GM12878 (cell line): ENCODE results near the gene GMDS. TPM values are rescaled to one million over a fixed set of nuclear protein-coding genes. Genes with fewer than 3 reads are reported as not detected.

ENCODE experiments used
- ATAC-seq: fragments of 200-7000 bp; cut with Tn5 transposase; 3 replicates; pipeline ENCODE4 v1.9.1; 2020; ENCODE audit warnings: mild to moderate bottlenecking, moderate library complexity
- BruUV-seq: library from RNA; stranded (reverse); fragments of 400-500 nt; replicated peaks from 2 replicates; lab custom pipeline; 2021; lab: Mats Ljungman, UMichigan
- CTCF ChIA-PET: fragments of 300-600 bp; sonication (Branson Sonifier 250); formaldehyde crosslinking; extraction: SDS; loops from one replicate; lab custom pipeline; 2021; ENCODE audit warnings: inconsistent platforms; lab: Yijun Ruan, JAX
- POLR2A ChIA-PET: fragments of 350-600 bp; formaldehyde crosslinking; extraction: SDS; loops from one replicate; lab custom pipeline; 2021; ENCODE audit warnings: inconsistent platforms; lab: Charles Lee
- RAD21 ChIA-PET: fragments of 300-600 bp; sonication (Branson Sonifier 250); formaldehyde crosslinking; loops from one replicate; lab custom pipeline; 2023; ENCODE audit warnings: antibody characterized with exemption; ENCODE audit not compliant: unreplicated experiment; lab: Charles Lee
- SMC1A ChIA-PET: fragments of 300-600 bp; sonication (Branson Sonifier 250); formaldehyde crosslinking; loops from one replicate; lab custom pipeline; 2023; ENCODE audit not compliant: unreplicated experiment, uncharacterized antibody; lab: Charles Lee
- DNase-seq: peaks from one replicate; pipeline ENCODE4 v3.0.0-alpha.2; 2011; ENCODE audit warnings: low read depth, low spot score
- FAIRE-seq: peaks from 3 replicates; lab custom pipeline; 2011; peaks lifted over from hg19 to GRCh38; lab: Jason Lieb, UNC
- H2AFZ ChIP-seq: 2 replicates; pipeline ENCODE4 v1.6.0; 2011; ENCODE audit warnings: low read depth, low read length, control low read depth; ENCODE audit not compliant: control insufficient read depth
- H3K27ac ChIP-seq: 2 replicates; pipeline ENCODE4 v1.5.1; 2011; ENCODE audit warnings: control low read depth; ENCODE audit not compliant: control insufficient read depth, insufficient read depth
- H3K27me3 ChIP-seq, 2 experiments: replicated peaks in 1 of 2; 2 replicates each; pipeline versions ENCODE4 v1.6.0 to v1.6.1; 2011; ENCODE audit warnings: low read length in 1 of 2; ENCODE audit not compliant: control insufficient read depth in 2 of 2, insufficient read depth in 2 of 2
- H3K36me3 ChIP-seq, 2 experiments: 2 replicates each; pipeline ENCODE4 v1.5.1; 2011; ENCODE audit warnings: low read length in 1 of 2; ENCODE audit not compliant: control insufficient read depth in 2 of 2, insufficient read depth in 2 of 2
- H3K4me1 ChIP-seq: 2 replicates; pipeline ENCODE4 v1.6.1; 2011; ENCODE audit warnings: mild to moderate bottlenecking, low read length, moderate library complexity, mixed read lengths; ENCODE audit not compliant: control insufficient read depth, insufficient read depth
- H3K4me2 ChIP-seq: 2 replicates; pipeline ENCODE4 v1.6.0; 2011; ENCODE audit warnings: control low read depth; ENCODE audit not compliant: control insufficient read depth, insufficient read depth
- H3K4me3 ChIP-seq: fragments of 200-600 bp; sonication (generic); 2 replicates; pipeline ENCODE4 v1.5.1; 2016
- H3K79me2 ChIP-seq: 2 replicates; pipeline ENCODE4 v1.6.0; 2011; ENCODE audit warnings: low read length; ENCODE audit not compliant: control insufficient read depth, insufficient read depth
- H3K9ac ChIP-seq: 2 replicates; pipeline ENCODE4 v1.8.0; 2011; ENCODE audit warnings: low read length, control low read depth, mixed read lengths; ENCODE audit not compliant: control insufficient read depth, insufficient read depth
- H3K9me3 ChIP-seq: replicated peaks from 3 replicates; pipeline ENCODE4 v1.5.1; 2011; ENCODE audit warnings: mild to moderate bottlenecking, low read length; ENCODE audit not compliant: control insufficient read depth, insufficient read depth
- H4K20me1 ChIP-seq: 2 replicates; pipeline ENCODE4 v1.6.0; 2011; ENCODE audit not compliant: control insufficient read depth, insufficient read depth
- BMI1 ChIP-seq: fragments of 450-650 bp; IDR thresholded peaks from 2 replicates; pipeline ENCODE4 v1.6.1; 2016; ENCODE audit warnings: mild to moderate bottlenecking, moderate library complexity, borderline replicate concordance
- EED ChIP-seq: sonication (generic); IDR thresholded peaks from 2 replicates; pipeline ENCODE4 v1.6.1; 2016; ENCODE audit warnings: antibody characterized with exemption, low read depth
- EGR1 ChIP-seq, 2 experiments: IDR thresholded peaks; 1 replicate in 1 of 2; 2 replicates in 1 of 2; pipeline ENCODE4 v1.6.1; 2011 to 2012; ENCODE audit warnings: low read depth in 2 of 2, low read length in 2 of 2, borderline replicate concordance in 1 of 2, mild to moderate bottlenecking in 1 of 2, moderate library complexity in 1 of 2
- GABPA ChIP-seq: IDR thresholded peaks from 2 replicates; pipeline ENCODE4 v1.6.1; 2014; ENCODE audit warnings: antibody characterized with exemption, low read depth, mild to moderate bottlenecking, inconsistent platforms
- HDGF ChIP-seq: fragments of 450-650 bp; IDR thresholded peaks from 2 replicates; pipeline ENCODE4 v1.6.1; 2016; ENCODE audit warnings: antibody characterized with exemption
- MTA2 ChIP-seq: fragments of 450-650 bp; IDR thresholded peaks from 2 replicates; pipeline ENCODE4 v1.6.1; 2016; ENCODE audit warnings: low read depth, mild to moderate bottlenecking, moderate library complexity
- NR2C1 ChIP-seq: fragments of 450-650 bp; IDR thresholded peaks from 2 replicates; pipeline ENCODE4 v1.6.1; 2017; ENCODE audit warnings: antibody characterized with exemption, mild to moderate bottlenecking, moderate library complexity
- NR2C2 ChIP-seq: IDR thresholded peaks from 2 replicates; pipeline ENCODE4 v1.6.1; 2011; ENCODE audit warnings: borderline replicate concordance, low read depth; ENCODE audit not compliant: control insufficient read depth, insufficient read length
- RCOR1 ChIP-seq: conservative IDR thresholded peaks from 2 replicates; pipeline ENCODE4 v1.6.1; 2012; ENCODE audit warnings: low read depth, low read length, improper control_type of control experiment
- SMARCA5 ChIP-seq: fragments of 450-650 bp; IDR thresholded peaks from 2 replicates; pipeline ENCODE4 v1.6.1; 2017; ENCODE audit warnings: mild to moderate bottlenecking
- SMC3 ChIP-seq: IDR thresholded peaks from 2 replicates; pipeline ENCODE4 v1.6.1; 2011; ENCODE audit warnings: low read length, improper control_type of control experiment, borderline replicate concordance
- ZZZ3 ChIP-seq: IDR thresholded peaks from 2 replicates; pipeline ENCODE4 v1.6.1; 2011; ENCODE audit warnings: low read depth; ENCODE audit not compliant: control insufficient read depth, insufficient read length
- WGBS: methylation state at CpG from one replicate; pipeline ENCODE4 v1.1.6; 2016; ENCODE audit warnings: low lambda C conversion rate; ENCODE audit not compliant: insufficient replicate concordance, insufficient coverage; ENCODE audit errors: missing lambda C conversion rate; 5-methylcytosine and 5-hydroxymethylcytosine counted together
- in situ Hi-C: fragments of 300-500 bp; cut with MboI; formaldehyde crosslinking; loops from 9 replicates; pipeline ENCODE4 v1.14.3; 2018; ENCODE audit warnings: mixed read lengths
- intact Hi-C: fragments of 100-400 bp; cut with micrococcal nuclease; formaldehyde crosslinking; loops from one replicate; pipeline ENCODE4 v1.14.2; 2022; ENCODE audit not compliant: unreplicated experiment
- polyA plus RNA-seq, 11 experiments: library from polyadenylated mRNA; depleted of rRNA in 4 of 11; unstranded in 6 of 11; stranded (reverse) in 5 of 11; fragments of >200 nt; fragmentation: Nextera tagmentation in 4 of 11; fragmentation: Illumina TruSeq in 1 of 11; extraction: Ambion mirVana in 4 of 11; extraction: Trizol in 1 of 11; gene quantifications; 1 replicate in 1 of 11; 2 replicates in 10 of 11; pipeline versions ENCODE4 v1.2.1 to v1.2.3, GENCODE V29; 2011 to 2016; ENCODE audit warnings: inconsistent platforms in 2 of 11, missing spikeins in 2 of 11, low read depth in 1 of 11
- total RNA-seq, 4 experiments: library from RNA; depleted of rRNA in 3 of 4; stranded (reverse); fragments of >200 nt in 3 of 4; fragmentation: Illumina TruSeq in 1 of 4; extraction: Trizol in 1 of 4; gene quantifications; 2 replicates each; pipeline versions ENCODE4 v1.2.1 to v1.2.3, GENCODE V29; 2013 to 2021
- TF ChIP-seq, protein P1 (sequence below): fragments of 150-350 bp; IDR thresholded peaks from 2 replicates; pipeline ENCODE4 v1.6.1; 2016; ENCODE audit warnings: low read depth, low read length
- TF ChIP-seq, protein P2 (sequence below): IDR thresholded peaks from 2 replicates; pipeline ENCODE4 v1.6.1; 2011; ENCODE audit warnings: mild to moderate bottlenecking, low read depth, low read length, moderate library complexity; ENCODE audit not compliant: insufficient replicate concordance
- TF ChIP-seq, protein P3 (sequence below): fragments of 450-650 bp; IDR thresholded peaks from 2 replicates; pipeline ENCODE4 v1.6.1; 2017; ENCODE audit warnings: borderline replicate concordance
- TF ChIP-seq, protein P4 (sequence below): fragments of 150-350 bp; IDR thresholded peaks from 2 replicates; pipeline ENCODE4 v1.6.1; 2014; ENCODE audit warnings: mild to moderate bottlenecking, low read depth, low read length

The GMDS gene
- total and polyA plus RNA-seq, 10 of the 15 experiments (the other 5 are each of a cell fraction or from before 2014, with no cell fraction given), result 0.61 to 53.8 (median 29.3) TPM

DNA sequence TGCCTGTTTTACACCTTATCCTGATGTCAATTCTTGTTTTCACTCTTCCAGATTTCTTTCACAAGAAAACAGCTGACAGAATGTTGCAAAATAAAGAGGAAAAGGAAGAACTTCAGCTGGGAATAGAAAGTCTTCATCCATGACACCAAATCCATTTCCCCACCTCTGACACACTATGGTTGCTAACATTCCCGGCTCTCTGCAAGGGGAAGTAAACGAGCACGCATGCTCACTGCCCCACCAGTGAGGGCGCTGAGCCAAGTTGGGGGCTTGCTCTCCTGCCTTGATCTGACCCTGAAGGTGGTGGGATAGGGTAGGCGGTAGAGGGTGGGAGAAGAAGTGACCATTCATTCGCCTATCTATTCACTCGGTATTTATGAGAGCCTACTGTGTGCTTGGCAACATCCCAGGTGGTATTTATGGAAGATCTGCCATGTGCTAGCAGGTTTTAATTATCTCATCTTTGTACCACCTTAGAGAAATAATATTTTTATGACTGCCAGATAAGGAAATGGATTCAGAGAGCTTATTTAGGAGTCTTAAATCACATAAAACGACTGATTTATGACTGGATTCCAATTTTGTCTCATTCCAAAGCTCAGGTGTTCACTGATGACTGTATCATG is 429.5 kb downstream of the GMDS start (continued):
- no peak for TF ChIP-seq NR2C2
- TF ChIP-seq, protein P1, sequence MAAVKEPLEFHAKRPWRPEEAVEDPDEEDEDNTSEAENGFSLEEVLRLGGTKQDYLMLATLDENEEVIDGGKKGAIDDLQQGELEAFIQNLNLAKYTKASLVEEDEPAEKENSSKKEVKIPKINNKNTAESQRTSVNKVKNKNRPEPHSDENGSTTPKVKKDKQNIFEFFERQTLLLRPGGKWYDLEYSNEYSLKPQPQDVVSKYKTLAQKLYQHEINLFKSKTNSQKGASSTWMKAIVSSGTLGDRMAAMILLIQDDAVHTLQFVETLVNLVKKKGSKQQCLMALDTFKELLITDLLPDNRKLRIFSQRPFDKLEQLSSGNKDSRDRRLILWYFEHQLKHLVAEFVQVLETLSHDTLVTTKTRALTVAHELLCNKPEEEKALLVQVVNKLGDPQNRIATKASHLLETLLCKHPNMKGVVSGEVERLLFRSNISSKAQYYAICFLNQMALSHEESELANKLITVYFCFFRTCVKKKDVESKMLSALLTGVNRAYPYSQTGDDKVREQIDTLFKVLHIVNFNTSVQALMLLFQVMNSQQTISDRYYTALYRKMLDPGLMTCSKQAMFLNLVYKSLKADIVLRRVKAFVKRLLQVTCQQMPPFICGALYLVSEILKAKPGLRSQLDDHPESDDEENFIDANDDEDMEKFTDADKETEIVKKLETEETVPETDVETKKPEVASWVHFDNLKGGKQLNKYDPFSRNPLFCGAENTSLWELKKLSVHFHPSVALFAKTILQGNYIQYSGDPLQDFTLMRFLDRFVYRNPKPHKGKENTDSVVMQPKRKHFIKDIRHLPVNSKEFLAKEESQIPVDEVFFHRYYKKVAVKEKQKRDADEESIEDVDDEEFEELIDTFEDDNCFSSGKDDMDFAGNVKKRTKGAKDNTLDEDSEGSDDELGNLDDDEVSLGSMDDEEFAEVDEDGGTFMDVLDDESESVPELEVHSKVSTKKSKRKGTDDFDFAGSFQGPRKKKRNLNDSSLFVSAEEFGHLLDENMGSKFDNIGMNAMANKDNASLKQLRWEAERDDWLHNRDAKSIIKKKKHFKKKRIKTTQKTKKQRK, result no peak
- no peak for TF ChIP-seq HDGF
- no peak for TF ChIP-seq EED
- no peak for TF ChIP-seq ZZZ3

DNA sequence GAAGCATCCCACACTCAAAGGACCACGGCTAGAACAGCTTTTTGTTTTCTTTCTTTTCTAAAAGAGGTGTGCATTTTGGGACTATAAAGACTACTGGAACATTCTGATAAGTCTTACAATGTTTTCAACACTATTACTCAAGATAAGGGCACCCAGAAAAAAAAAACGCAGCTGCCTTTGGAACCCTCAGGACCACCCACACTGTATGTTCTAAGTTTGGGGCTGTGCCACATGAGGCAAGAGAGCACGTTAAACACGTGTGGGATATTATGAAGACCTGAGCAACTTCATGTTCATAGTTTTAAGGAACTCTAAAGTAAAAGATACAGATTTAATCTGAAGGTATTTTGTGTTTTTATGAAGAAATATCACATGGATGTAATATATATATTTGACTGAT is 431.1 kb downstream of the GMDS start:
- no peak for ATAC-seq
- 39% methylated on average over 4 of the region's 4 CpGs for WGBS
- Histone ChIP-seq H3K4me1 (no peaks in the 10 kb centered on the region), H3K36me3 (no peaks in the 10 kb centered on the region), H2AFZ (no peak overlapping the region), H4K20me1 (no peaks in the 10 kb centered on the region), H3K4me3 (no peak overlapping the region), H3K4me2 (no peak overlapping the region), H3K9me3 (no peaks in the 10 kb centered on the region), H3K27me3 (no peaks in the 10 kb centered on the region), H3K79me2 (no peaks in the 10 kb centered on the region), H3K9ac (no peak overlapping the region), H3K27ac (no peak overlapping the region)
- POLR2A ChIA-PET, result no interaction called here
- CTCF ChIA-PET, result no interaction called here
- SMC1A ChIA-PET, result interaction anchor here (1.0 to 1.3 kb wide), 2 partner anchors 17 to 25 kb away, joined by 3 to 4 read pairs; no protein-coding TSS in a partner anchor
- no peak for FAIRE-seq
- intact Hi-C loops, result no loop called here
- in situ Hi-C loops, result no loop called here
- no peak for DNase-seq
- RAD21 ChIA-PET, result no interaction called here
- BruUV-seq, result no TSS peak
- TF ChIP-seq SMARCA5, result no peak
- TF ChIP-seq, protein P2, sequence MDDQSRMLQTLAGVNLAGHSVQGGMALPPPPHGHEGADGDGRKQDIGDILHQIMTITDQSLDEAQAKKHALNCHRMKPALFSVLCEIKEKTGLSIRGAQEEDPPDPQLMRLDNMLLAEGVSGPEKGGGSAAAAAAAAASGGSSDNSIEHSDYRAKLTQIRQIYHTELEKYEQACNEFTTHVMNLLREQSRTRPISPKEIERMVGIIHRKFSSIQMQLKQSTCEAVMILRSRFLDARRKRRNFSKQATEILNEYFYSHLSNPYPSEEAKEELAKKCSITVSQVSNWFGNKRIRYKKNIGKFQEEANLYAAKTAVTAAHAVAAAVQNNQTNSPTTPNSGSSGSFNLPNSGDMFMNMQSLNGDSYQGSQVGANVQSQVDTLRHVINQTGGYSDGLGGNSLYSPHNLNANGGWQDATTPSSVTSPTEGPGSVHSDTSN, result no peak
- no peak for TF ChIP-seq SMC3
- TF ChIP-seq, protein P3, sequence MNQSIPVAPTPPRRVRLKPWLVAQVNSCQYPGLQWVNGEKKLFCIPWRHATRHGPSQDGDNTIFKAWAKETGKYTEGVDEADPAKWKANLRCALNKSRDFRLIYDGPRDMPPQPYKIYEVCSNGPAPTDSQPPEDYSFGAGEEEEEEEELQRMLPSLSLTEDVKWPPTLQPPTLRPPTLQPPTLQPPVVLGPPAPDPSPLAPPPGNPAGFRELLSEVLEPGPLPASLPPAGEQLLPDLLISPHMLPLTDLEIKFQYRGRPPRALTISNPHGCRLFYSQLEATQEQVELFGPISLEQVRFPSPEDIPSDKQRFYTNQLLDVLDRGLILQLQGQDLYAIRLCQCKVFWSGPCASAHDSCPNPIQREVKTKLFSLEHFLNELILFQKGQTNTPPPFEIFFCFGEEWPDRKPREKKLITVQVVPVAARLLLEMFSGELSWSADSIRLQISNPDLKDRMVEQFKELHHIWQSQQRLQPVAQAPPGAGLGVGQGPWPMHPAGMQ, result no peak
- TF ChIP-seq NR2C1, result no peak
- no peak for TF ChIP-seq GABPA
- no peak for TF ChIP-seq EGR1 (IDR thresholded peaks at IDR 0.05; ENCODE audit: borderline replicate concordance in 1 of 2, low read depth in 2 of 2, low read length in 2 of 2)
- no peak for TF ChIP-seq MTA2
- TF ChIP-seq RCOR1, result no peak
- no peak for TF ChIP-seq BMI1
- TF ChIP-seq, protein P4, sequence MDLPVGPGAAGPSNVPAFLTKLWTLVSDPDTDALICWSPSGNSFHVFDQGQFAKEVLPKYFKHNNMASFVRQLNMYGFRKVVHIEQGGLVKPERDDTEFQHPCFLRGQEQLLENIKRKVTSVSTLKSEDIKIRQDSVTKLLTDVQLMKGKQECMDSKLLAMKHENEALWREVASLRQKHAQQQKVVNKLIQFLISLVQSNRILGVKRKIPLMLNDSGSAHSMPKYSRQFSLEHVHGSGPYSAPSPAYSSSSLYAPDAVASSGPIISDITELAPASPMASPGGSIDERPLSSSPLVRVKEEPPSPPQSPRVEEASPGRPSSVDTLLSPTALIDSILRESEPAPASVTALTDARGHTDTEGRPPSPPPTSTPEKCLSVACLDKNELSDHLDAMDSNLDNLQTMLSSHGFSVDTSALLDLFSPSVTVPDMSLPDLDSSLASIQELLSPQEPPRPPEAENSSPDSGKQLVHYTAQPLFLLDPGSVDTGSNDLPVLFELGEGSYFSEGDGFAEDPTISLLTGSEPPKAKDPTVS, result no peak
